ENCODE data around the gene RPL21.

Gene RPL21

GRCh38 chr13:27280009-27280656 lies 28.8 kb downstream of the RPL21 start:
- TF ChIP-seq TAF1 (IDR thresholded peaks at IDR 0.05; ENCODE audit: borderline replicate concordance, insufficient read depth, low read length), result no peak
- TF ChIP-seq POLR2AphosphoS5 (IDR thresholded peaks at IDR 0.05; ENCODE audit: low read depth, low read length), result no peak
- TF ChIP-seq FOXP2 (optimal IDR thresholded peaks at IDR 0.05; ENCODE audit: borderline replicate concordance, extremely low read depth, extremely low read length, insufficient read depth), result no peak
- no peak for TF ChIP-seq SIN3A (IDR thresholded peaks at IDR 0.05; ENCODE audit: borderline replicate concordance, insufficient read depth, low read length)
- no peak for TF ChIP-seq REST (IDR thresholded peaks at IDR 0.05; ENCODE audit: insufficient read depth in 1 of 2, low read depth in 2 of 2, low read length in 2 of 2)

- TF ChIP-seq FOXP2 (optimal IDR thresholded peaks at IDR 0.05; ENCODE audit: borderline replicate concordance, extremely low read depth, extremely low read length, insufficient read depth) (no peak), SIN3A (IDR thresholded peaks at IDR 0.05; ENCODE audit: borderline replicate concordance, insufficient read depth, low read length) (no peak), TAF1 (IDR thresholded peaks at IDR 0.05; ENCODE audit: borderline replicate concordance, insufficient read depth, low read length) (no peak), POLR2AphosphoS5 (IDR thresholded peaks at IDR 0.05; ENCODE audit: low read depth, low read length) (no peak), REST (IDR thresholded peaks at IDR 0.05; ENCODE audit: insufficient read depth in 1 of 2, low read depth in 2 of 2, low read length in 2 of 2) (no peak)
These were observed 29.5 kb downstream of the RPL21 start for GRCh38 chr13:27280841-27281240.

GRCh38 chr13:27281420-27281819 lies 30.1 kb downstream of the RPL21 start:
- TF ChIP-seq TAF1 (IDR thresholded peaks at IDR 0.05; ENCODE audit: borderline replicate concordance, insufficient read depth, low read length) (no peak), SIN3A (IDR thresholded peaks at IDR 0.05; ENCODE audit: borderline replicate concordance, insufficient read depth, low read length) (no peak), FOXP2 (optimal IDR thresholded peaks at IDR 0.05; ENCODE audit: borderline replicate concordance, extremely low read depth, extremely low read length, insufficient read depth) (no peak), REST (IDR thresholded peaks at IDR 0.05; ENCODE audit: insufficient read depth in 1 of 2, low read depth in 2 of 2, low read length in 2 of 2) (no peak), POLR2AphosphoS5 (IDR thresholded peaks at IDR 0.05; ENCODE audit: low read depth, low read length) (no peak)

- no peak for TF ChIP-seq TAF1 (IDR thresholded peaks at IDR 0.05; ENCODE audit: borderline replicate concordance, insufficient read depth, low read length)
- no peak for TF ChIP-seq FOXP2 (optimal IDR thresholded peaks at IDR 0.05; ENCODE audit: borderline replicate concordance, extremely low read depth, extremely low read length, insufficient read depth)
- TF ChIP-seq SIN3A (IDR thresholded peaks at IDR 0.05; ENCODE audit: borderline replicate concordance, insufficient read depth, low read length), result no peak
- TF ChIP-seq POLR2AphosphoS5 (IDR thresholded peaks at IDR 0.05; ENCODE audit: low read depth, low read length), result no peak
- TF ChIP-seq REST (IDR thresholded peaks at IDR 0.05; ENCODE audit: insufficient read depth in 1 of 2, low read depth in 2 of 2, low read length in 2 of 2), result no peak
These were observed 32.6 kb downstream of the RPL21 start for GRCh38 chr13:27283906-27284493.

Measured in PFSK-1 (cell line).